GM12872 (cell line): ENCODE results near the gene HMG20A.

Source experiments
- CTCF ChIP-seq: IDR thresholded peaks from 3 replicates; pipeline ENCODE4 v1.5.1; 2011; ENCODE audit warnings: low read depth, mild to moderate bottlenecking, low read length, moderate library complexity; ENCODE audit not compliant: insufficient read depth

The HMG20A gene

DNA sequence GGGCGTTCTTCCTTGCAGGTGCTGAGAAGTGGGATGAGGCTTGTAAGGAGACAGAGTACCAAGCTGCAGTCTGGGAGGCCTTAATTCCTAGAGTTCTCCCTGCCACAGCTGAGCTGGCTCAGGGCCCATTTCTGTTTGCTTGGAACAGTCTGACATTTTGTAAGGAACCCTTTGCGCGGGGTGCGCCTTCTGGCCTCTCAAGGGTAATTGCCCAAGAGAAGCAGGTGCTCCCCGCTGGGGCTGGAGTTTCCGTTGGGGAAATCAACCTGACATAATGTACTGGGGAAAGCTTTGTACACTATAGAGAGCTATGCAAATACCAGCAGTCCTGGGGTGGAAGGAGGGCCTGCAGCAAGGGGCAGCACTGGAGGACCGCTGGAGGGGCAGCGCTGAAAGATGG lies 83.6 kb downstream of the HMG20A start:
- no peak for TF ChIP-seq CTCF

- no peak for TF ChIP-seq CTCF
These were observed 84.2 kb downstream of the HMG20A start for GRCh38 chr15:77504871-77505270.

DNA sequence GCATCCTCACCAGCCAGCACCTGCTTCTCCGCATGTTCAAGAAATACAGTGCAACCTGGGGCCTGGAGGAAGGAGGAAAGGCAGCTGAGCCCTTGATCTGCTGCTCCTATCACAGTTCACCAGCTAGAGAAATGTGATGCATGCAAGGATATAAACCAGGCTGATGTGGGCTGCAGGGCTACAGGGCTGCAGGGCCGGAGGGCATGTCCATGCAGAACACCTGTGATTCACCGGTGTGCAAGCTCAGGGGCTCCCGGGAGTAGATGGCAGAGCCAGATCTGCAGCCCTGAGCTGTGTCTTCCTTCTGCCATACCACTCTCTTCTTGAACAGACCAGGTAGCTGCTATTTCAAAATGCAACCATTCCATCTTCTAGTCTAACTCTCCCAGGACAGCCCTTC lies 84.9 kb downstream of the HMG20A start:
- TF ChIP-seq CTCF = no peak

- TF ChIP-seq CTCF = no peak
These were observed 85.8 kb downstream of the HMG20A start for GRCh38 chr15:77506311-77507142.

- no peak for TF ChIP-seq CTCF
These were observed 86.6 kb downstream of the HMG20A start for GRCh38 chr15:77507143-77507897.

- TF ChIP-seq CTCF = no peak
These were observed 87.2 kb downstream of the HMG20A start for GRCh38 chr15:77507911-77508310.

DNA sequence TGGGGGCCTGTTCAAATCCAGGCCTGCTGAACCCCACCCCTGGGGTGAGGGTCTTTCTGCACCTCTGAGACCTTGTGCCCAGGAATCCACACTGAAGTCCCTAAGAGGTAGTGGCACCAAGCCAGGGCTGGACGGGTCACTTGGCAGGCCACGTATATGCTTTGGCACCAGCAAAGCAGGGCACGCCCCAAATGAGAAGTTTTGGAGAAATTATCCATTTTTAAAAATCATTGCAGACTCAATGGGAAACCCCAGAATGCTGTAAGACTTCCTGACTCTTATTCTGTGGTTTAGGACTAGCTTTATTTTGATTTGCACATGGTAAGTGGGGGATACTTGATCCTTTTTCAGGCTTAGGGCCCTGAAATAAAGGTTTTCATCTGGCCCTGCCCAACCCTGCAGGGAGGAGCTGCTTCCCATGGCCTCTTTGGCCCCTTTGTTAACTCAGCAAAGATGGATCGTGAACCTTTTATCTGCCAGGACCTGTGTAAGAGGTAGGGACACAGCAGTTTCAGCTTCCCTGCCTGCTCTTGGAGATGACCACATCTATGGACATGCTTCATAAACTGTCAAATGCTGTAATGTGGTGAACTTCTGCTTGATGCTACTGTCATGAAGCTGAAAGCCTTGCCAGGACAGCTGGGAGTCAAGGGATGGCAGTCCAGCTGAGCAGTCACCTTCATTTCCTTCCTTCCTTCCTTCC lies 88.0 kb downstream of the HMG20A start:
- no peak for TF ChIP-seq CTCF
